Activated CD4-positive, alpha-beta T cell treated with anti-CD3 and anti-CD28 coated beads for 1 hour (primary cell): ENCODE data around the gene AGAP3.

ENCODE experiments used
- DNase-seq: peaks from one replicate; pipeline ENCODE4 v3.0.0-alpha.2; 2020

Gene AGAP3

DNA sequence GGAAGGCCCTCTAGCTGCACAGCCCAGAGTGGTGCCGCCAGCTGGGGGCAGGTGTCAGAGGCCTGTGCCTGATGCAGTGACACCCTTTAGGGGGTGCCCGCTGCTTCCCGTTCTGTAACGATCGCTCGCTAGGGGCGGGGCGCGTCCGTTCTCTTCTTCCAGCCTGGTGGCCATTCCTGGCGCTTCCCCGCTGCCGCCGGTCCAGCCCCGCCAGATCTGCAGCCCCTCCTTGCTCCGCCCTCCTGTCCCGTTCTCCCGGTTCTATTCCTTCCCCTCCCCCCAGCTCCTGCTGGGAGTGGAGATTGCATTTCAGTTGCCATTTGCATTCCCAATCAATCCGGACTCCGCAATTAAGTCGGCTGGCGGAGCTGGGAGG lies 39.2 kb downstream of the AGAP3 start:
- no peak for DNase-seq

DNA sequence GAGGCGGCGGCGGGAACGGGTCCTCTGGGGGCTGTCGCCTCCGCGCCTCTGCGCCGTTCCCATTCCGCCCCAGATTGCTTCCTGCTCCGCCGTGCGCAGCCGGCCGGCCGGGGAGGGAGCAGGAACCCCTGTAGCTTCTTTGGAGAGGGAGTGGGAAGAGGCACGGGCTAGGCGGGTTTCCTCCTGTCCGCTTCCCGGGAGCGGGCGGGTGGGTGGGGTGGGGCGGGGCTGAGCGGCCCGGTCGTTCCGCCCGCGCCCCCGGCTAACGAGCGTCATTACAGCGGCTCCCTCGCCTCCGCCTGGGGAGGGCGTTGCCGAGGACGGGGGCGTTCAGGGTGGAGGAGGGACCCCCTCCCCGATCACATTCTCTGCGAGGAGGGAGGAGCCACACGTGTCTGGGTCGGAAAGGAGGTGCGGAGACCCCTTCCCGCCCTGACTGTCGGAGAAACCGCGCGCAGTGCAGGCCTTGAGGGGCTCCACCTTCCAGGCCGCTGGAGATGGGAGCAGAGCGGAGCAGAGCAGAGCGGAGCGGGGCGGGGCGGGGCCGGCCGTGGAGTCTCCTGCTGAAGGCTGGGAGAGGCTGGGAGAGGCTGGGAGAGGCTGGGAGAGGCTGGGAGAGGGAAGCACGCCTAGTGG lies 39.7 kb downstream of the AGAP3 start:
- DNase-seq = no peak

- no peak for DNase-seq
These were observed 40.3 kb downstream of the AGAP3 start for GRCh38 chr7:151126491-151127137.

GRCh38 chr7:151128144-151128543 lies 41.9 kb downstream of the AGAP3 start:
- no peak for DNase-seq

- no peak for DNase-seq
These were observed 42.4 kb downstream of the AGAP3 start for GRCh38 chr7:151128716-151129115.

DNA sequence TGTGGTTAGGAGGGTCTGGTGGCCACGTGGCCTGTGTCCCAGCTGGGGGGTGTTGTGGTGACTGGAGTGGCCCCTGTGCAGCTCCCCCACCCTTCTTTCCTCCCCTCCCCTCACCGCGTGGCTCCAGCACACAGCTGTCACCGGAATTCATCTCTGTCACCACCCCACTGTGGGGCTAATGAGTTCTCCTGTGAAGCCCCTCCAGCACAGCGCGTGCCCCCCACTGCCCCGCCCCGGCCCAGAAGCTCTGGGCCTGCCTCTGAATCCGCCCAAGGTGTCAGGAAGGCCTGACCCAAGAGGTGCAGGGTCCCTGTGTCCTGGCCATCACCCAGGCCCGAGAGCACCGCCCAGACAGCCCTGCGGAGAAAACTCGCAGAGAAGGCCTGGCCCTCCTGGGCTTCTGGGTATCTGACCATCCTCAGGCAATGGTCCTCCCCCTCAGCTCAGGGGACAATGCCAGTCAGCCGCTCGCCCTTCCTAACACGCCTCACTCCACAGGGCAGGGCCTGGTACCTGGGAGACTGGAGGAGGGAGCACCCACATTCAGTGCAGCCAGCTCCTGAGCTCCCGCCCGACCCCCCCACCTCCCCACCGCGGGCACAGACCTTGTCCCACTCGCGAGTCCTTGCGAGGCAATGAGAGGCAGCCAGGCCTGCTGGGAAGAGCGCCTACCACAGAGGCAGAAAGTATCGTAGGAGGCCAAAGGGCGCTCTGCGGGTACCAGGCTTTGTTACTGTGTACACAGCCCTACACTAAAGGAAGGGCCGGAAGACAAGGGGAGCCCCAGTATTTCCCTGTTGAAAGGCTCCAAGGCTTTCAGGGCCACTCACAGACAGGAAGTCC lies 43.1 kb downstream of the AGAP3 start:
- DNase-seq = no peak

DNA sequence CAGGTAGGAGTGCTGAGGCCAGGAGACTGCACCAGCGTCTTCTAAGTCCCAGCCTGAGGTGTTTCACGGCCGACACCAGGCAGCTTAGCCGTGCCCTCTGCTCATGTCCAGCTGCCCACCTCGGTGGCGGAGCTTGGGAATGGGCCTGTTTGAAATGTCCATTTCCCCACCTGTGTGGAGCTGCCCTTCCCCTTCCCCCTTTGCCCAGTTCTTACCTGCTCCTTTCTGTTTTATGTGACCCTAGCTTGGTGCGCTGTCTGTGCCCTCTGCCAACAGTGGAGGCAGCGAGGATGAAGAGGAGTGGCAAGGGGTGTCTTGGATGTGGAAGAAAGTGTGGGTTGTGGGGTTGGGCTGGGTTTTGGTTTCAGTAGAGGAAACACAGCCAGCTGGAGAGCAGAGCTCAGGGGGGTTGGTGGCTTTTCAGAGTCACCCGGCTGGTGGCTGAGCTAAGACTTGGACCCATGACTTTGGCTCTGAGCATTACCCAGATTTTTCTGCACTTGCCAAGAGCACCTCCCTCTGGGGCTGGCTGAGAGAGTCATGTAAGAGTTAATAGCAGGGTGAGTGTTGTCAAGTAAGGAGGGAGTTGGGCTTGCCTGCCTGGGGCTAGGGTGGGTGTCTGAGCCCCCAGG lies 43.8 kb downstream of the AGAP3 start:
- no peak for DNase-seq

GRCh38 chr7:151130741-151131157 lies 44.5 kb downstream of the AGAP3 start:
- no peak for DNase-seq

DNA sequence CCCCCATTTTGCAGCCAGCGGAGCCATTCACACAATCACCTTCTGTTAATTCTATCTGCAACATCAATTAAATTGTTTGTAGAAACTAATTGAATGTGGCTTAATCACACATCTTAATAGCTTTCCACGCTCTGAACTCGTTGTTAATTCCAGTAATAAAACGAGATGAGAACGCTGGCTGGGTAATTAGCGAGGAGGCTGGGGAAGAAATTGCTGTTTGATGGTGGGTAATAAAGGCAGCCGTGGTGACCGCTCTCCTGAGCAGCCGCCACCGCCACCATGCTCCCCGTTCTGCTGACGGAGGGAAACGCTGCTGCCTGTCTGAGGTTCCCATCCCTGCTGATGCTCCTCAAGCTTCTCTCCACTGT lies 44.9 kb downstream of the AGAP3 start:
- no peak for DNase-seq

- no peak for DNase-seq
These were observed 45.5 kb downstream of the AGAP3 start for GRCh38 chr7:151131592-151132293.

DNA sequence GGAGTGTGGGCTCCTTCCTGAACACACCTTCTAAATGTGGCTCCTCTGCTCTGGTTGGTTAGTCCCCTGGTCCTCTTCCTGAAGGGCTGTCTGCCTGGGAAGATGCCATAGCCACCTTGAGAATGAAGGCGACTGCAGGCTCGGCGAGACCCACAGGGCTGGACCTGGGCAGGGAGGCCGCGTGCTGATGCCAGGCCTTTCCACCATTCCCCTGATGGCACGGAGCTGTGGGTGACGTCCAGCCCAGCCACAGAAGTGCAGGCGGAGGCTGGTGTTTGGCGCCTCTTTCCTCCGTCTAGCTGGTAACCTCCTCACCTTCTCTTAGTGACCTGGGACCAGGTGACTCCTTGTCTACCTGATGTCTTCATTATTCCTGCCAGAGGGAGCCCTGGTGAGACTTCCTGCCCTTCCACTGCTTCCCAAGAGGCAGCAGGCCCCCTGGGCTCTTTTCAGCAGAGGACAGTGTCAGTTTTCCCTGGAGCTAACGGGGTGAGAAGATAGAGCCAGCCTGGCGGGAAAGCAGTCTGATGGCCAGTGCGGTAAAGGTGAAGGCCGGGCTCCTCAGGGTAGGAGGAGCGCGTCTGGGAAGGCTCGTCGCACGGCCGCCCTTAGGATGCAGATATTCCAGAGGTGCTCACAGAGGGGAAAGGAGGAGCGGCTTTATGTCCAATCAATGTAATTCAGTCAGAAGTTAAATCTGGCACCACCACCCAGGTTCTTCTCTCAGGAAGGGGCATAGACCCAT lies 46.4 kb downstream of the AGAP3 start:
- no peak for DNase-seq

DNA sequence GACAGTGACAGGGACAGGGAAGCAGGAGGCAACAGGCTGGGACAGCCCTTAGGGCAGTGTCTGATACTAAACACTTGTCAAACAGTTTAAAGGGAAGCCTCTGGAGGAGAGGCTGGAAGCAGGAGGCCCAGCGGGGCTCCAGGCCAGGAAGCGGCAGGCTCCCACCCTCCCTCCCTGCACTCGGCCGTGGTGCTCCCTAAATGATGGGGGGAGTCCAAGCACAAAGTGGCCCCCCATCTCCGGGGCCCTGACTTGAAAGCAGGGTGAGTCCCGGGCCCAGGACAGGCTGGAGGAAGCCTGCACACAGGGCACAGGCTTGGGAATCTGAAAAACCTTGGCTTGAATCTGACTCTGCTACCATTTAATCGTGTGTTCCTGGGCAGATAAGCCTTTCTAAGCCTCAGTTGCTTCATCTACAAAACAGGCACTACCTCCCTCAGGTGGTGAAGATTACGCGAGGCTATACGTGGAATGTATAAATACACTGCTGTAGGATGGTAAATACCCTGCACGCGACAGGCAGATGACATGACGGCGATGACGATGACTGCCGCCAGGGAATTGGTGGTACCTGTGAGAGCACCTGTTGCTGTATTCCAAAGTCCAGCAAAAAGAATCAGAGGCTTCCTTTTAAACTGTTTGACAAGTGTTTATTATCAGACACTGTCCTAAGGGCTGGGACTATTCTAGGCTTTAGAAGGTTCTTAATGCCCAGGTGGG lies 47.2 kb downstream of the AGAP3 start:
- no peak for DNase-seq

GRCh38 chr7:151133986-151134742 lies 47.9 kb downstream of the AGAP3 start:
- no peak for DNase-seq

DNA sequence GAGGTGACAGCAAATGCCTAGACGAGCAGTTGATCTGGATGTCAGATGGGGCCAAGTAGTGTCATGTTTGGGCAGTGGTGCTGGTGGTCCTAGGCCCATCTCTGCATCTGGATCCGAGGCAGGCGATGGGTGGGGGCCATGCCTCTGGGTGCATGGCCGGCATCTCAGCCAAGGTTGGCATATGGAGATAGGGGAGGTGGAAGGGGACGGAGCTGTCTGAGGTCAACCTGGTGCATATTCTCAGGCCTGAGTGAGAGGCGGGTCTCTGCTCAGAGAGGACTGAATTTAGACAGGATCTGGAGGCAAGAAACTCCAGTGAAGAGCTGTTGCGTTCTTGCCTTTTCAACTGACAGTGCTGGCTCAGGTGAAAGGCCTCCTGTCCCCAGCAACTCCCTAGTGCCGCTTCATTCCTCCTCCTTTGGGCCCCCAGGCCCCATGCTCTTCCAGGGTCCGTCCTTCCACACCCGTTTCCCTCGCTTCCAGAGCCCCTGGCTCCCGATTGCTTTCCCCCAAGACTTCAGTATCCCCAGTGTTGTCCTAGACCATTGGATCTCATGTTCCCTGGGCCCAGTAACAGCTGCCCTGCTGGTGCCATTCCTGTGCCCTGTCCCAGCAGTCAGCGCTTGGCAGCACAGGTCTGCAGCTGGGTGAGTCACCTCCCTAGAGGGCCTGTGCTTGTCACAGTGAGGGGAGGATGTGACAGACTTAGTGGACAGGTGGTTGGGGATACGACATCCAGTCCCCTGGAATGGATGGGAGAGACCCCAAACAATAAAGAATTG lies 48.7 kb downstream of the AGAP3 start:
- DNase-seq = no peak

DNA sequence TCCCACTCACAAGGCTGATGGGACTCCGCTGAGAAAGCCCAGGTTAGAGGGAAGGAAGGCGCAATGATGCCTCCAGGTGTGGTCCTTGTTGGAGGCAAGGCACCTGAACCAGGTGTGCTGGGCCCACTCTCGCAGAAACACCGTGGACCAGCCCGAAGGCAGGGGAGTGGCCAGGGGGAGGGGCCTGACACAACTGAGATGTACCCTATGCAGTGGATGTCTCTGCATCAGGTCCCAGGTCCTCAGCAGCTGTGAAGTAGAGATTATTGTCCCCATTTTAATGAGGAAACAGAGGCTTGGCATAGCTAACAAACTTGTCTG lies 49.2 kb downstream of the AGAP3 start:
- DNase-seq = no peak

DNA sequence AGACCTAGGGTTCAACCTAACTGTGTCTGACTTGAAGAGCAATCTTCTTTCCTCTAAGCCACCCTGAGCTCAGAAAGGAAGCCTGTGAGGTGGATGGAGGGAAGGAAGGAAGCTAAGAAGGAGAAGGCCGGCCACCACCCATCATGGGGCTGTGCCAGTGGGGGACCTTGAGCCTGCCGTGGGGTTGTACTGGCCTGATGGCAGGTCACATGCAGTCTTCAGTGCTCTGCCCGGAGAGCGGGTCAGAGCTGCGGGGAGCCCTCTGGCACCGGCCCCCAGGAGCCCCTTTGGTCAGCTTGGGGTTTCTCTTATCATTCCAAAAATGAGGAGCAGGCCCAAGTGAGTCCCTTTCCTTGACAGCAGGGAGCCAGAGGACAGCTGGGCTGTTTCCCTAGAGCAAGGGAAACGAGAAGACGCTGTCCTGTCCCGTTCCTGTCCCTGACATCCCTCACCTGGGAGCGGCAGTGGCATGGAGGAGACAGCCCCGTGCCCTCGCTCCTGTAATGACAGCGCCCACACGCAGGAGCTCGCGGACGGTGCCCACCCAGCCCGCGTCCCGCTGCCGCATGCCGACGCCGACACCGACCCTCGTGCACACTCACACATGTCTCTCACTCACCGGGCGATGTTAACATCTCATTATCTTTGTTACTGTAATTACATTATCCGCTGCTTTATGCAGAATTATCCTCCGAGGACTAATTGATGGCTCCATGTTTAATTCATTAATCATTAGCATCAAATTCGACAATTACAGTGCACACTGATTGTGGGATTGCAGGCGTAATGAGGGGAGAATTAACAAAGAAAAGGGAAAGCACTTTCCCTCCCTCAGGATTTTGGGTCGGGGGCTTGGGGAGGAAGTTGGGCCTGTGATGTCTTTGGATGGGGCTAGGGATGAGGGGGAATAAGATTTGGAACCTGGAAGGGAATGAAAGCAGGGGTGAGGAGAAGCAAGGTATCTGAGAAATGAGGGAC lies 49.9 kb downstream of the AGAP3 start:
- no peak for DNase-seq

GRCh38 chr7:151137076-151137675 lies 50.9 kb downstream of the AGAP3 start:
- DNase-seq = no peak

GRCh38 chr7:151137791-151138152 lies 51.5 kb downstream of the AGAP3 start:
- no peak for DNase-seq
